ENCODE measurements around the gene ME3. TPM values are rescaled to one million over a fixed set of nuclear protein-coding genes. Genes with fewer than 3 reads are reported as not detected.

Gene ME3
- total RNA-seq, 2 donors from 2014 or later: 13.8 to 20.3 TPM

DNA sequence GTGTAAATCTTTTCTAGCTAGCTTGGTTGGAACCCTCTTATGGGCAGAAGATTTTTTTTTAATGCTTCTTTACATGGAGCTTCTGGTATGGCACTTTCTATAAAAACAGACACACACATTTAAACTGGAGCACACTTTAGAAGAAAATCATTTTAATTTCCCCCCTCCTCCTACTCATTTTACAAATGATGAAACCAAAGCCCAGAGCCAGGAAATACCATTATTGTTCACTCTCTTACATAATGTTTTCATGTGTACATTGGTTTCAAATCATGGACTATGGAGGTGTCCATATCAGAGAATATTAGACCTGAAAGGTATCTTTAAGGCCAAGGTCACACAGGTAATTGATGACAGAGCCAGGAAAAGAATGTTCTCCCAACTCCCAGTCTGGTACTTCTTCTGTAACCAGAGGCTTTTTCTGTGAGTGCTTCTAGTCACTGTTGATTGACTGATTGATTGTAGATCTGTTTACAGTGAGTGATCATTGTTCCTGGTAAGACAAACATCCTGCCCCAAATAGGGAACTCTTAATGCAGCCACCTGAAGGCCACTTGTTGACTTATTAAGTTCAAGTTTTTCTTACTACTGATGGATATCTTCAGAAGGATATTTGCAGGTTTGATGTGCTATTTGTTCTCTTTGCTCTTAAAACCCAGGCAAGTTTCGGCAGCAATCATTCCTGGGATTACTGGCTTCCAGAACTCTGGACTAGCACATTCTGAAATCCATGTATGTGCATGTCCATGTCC, 26.8 kb upstream of the ME3 start:
- Histone ChIP-seq H3K27ac (no peak overlapping the region), H3K27me3 (no peaks in the 10 kb centered on the region), H3K36me3 (no peaks in the 10 kb centered on the region), H3K4me1 (no peaks in the 10 kb centered on the region), H3K9me3 (no peaks in the 10 kb centered on the region), H3K4me3 (no peak overlapping the region), H3K9ac (ENCODE audit: low read depth in 2 of 2, low read length in 2 of 2) (no peak overlapping the region)
- intact Hi-C loops (cut with DNase I): no loop called here
- DNase-seq: no peak
- TF ChIP-seq, protein P1, sequence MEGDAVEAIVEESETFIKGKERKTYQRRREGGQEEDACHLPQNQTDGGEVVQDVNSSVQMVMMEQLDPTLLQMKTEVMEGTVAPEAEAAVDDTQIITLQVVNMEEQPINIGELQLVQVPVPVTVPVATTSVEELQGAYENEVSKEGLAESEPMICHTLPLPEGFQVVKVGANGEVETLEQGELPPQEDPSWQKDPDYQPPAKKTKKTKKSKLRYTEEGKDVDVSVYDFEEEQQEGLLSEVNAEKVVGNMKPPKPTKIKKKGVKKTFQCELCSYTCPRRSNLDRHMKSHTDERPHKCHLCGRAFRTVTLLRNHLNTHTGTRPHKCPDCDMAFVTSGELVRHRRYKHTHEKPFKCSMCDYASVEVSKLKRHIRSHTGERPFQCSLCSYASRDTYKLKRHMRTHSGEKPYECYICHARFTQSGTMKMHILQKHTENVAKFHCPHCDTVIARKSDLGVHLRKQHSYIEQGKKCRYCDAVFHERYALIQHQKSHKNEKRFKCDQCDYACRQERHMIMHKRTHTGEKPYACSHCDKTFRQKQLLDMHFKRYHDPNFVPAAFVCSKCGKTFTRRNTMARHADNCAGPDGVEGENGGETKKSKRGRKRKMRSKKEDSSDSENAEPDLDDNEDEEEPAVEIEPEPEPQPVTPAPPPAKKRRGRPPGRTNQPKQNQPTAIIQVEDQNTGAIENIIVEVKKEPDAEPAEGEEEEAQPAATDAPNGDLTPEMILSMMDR (IDR thresholded peaks at IDR 0.05): no peak

DNA sequence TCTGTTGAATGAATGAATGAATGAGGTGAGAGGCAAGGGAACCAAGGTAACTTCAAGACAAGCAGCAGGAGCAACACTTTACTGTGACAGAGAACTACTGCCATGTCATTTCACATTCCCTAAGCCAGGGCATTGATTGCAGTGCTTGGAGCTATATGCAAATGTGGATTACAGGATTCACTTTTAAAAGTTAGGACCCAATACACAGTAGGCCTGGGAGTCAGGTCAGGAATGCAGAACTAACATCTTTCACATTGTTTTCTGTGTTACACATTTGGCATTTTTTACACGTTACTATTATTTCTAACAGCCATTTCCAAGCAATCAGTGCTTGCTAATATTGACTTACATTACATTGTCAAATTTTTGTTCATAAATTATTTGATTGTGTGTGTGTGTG, 26.2 kb upstream of the ME3 start:
- Histone ChIP-seq H3K27me3 (no peaks in the 10 kb centered on the region), H3K9ac (ENCODE audit: low read depth in 2 of 2, low read length in 2 of 2) (no peak overlapping the region), H3K9me3 (no peaks in the 10 kb centered on the region), H3K4me3 (no peak overlapping the region), H3K27ac (no peak overlapping the region), H3K36me3 (no peaks in the 10 kb centered on the region), H3K4me1 (no peaks in the 10 kb centered on the region)
- no peak for DNase-seq
- intact Hi-C loops (cut with DNase I): no loop called here
- TF ChIP-seq, protein P1 (IDR thresholded peaks at IDR 0.05): no peak

DNA sequence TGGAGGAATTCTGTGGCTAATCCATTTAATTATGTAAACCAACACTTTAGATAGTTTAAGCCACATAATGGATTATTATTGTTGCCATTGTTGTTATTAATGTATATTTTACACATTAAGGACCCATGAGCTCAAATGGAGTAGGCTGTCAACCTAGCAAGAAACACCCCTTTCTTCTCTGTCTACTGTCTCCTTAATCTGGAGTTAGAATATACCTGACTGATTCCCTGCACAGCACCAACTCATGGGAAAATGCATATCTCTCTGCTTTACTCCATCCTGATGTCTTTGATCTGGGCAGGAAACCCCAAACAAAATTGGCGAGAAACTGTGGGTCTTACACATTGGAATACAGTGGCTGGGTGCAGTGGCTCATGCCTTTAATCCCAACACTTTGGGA, 24.0 kb upstream of the ME3 start:
- H3K9ac ChIP-seq (ENCODE audit: low read depth in 2 of 2, low read length in 2 of 2): no peak overlapping the region
- TF ChIP-seq, protein P1 (IDR thresholded peaks at IDR 0.05): no peak
- H3K36me3 ChIP-seq: no peaks in the 10 kb centered on the region
- H3K9me3 ChIP-seq: no peaks in the 10 kb centered on the region
- no peak overlapping the region for H3K4me3 ChIP-seq
- H3K27me3 ChIP-seq: no peaks in the 10 kb centered on the region
- H3K27ac ChIP-seq: no peak overlapping the region
- no peak for DNase-seq
- no peaks in the 10 kb centered on the region for H3K4me1 ChIP-seq
- intact Hi-C loops (cut with DNase I): no loop called here

DNA sequence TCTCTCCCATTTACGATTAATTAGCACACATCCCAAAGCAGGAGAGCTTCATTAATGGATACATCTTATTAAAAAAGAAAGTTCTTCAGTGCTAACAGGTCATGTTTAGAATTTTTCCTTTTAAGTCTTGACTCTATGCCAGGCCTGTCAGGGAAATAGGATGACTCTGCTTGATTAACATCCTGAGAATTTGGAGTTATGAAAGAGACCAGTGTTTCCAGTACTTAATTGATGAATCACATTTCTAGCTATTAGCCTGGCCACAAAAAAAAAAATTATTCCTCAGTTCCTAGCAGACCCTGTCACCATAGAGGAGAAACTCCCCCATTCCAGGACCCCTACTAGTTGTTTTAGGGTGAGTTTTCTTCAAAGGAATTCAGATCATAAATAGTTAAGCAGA, 23.6 kb upstream of the ME3 start:
- H3K9me3 ChIP-seq: no peaks in the 10 kb centered on the region
- no peak overlapping the region for H3K27ac ChIP-seq
- no peak for DNase-seq
- TF ChIP-seq, protein P1 (IDR thresholded peaks at IDR 0.05): no peak
- no peaks in the 10 kb centered on the region for H3K4me1 ChIP-seq
- H3K9ac ChIP-seq (ENCODE audit: low read depth in 2 of 2, low read length in 2 of 2): no peak overlapping the region
- intact Hi-C loops (cut with DNase I): no loop called here
- no peaks in the 10 kb centered on the region for H3K36me3 ChIP-seq
- no peaks in the 10 kb centered on the region for H3K27me3 ChIP-seq
- no peak overlapping the region for H3K4me3 ChIP-seq

DNA sequence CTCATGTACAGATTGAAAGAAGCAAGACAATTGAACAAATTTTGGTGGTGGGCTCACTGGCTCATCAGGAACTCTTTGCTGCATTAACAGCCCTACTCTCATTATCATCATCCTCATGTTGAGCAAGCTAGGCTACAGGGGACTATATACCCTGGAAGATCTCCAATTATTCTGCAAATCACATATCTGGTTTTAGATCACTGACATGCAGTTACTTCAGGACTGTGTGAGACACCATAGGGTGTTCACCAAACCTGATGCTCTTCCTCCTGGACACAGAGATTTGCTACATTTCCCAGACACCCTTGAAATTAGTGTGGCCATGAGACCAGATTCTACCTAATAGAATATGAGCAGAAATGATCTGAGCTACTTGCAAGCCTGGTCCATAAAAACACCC, 23.0 kb upstream of the ME3 start:
- H3K4me1 ChIP-seq: no peaks in the 10 kb centered on the region
- H3K36me3 ChIP-seq: no peaks in the 10 kb centered on the region
- H3K9ac ChIP-seq (ENCODE audit: low read depth in 2 of 2, low read length in 2 of 2): no peak overlapping the region
- no peak overlapping the region for H3K27ac ChIP-seq
- TF ChIP-seq, protein P1 (IDR thresholded peaks at IDR 0.05): no peak
- H3K27me3 ChIP-seq: no peaks in the 10 kb centered on the region
- DNase-seq: no peak
- no peak overlapping the region for H3K4me3 ChIP-seq
- intact Hi-C loops (cut with DNase I): no loop called here
- H3K9me3 ChIP-seq: no peaks in the 10 kb centered on the region

All from colonic mucosa (tissue), 4 donors.